ENCODE results near the gene SDHA.
"Not testable (repeated sequence)": the region's sequence is repeated elsewhere in the genome, so short reads cannot be mapped to it uniquely, and the experiment has no call there.

Gene SDHA

DNA sequence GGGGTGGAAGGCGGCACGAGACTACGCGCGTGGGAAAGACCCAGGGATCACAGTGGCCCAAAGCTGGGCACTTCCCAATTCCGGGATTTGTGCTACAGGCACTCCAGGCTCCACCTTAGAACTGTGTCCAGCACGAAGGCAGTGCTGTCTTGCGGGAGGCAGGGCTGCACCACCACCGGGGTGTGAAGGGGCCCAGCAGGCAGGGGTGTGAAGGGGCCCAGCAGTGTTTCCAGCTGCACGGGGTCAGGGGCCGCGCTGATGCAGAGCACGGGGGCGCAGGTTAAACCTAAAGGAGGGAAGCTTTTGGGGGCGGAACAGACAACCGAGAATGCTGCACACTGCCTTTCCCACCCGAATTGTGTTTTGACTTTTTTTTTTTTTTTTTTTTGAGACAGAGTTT is 52.2 kb downstream of the SDHA start:
- Histone ChIP-seq H3K4me2 (ENCODE audit: low read length) (no peak overlapping the region), H3K36me3 (ENCODE audit: control insufficient read depth, insufficient read depth, low read length) (no peaks in the 10 kb centered on the region), H3K4me1 (peaks cover 3% of the 10 kb centered on the region), H3K9ac (no peak overlapping the region), H3K27me3 (ENCODE audit: control insufficient read depth, insufficient read depth, low read length) (no peaks in the 10 kb centered on the region), H3K9me3 (ENCODE audit: control insufficient read depth, low read length) (no peaks in the 10 kb centered on the region), H3K27ac (no peak overlapping the region), H3K4me3 (ENCODE audit: low read depth, low read length) (no peak overlapping the region), H3K79me2 (peaks cover 18% of the 10 kb centered on the region), H2AFZ (no peak overlapping the region)
- TF ChIP-seq CTCF (IDR thresholded peaks at IDR 0.05), result no peak

DNA sequence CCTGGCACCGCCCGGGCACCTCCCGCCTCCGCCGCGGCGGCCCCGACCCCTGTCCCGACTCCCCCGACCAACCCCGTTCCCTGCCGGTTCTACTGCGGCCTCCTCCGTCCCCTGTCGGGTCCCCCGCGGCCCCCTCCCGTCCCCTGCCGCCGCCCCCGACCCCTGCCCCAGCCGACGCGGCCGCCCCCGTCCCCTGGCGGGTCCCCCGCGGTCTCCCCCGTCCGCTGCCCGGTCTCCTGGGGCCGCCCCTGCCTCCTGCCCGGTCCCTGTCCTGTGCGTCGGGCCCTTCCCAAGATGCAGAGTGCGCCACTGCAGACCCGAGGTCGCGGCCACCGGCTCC is 53.7 kb downstream of the SDHA start:
- H3K9me3 ChIP-seq (ENCODE audit: control insufficient read depth, low read length); H3K9ac ChIP-seq; H3K27me3 ChIP-seq (ENCODE audit: control insufficient read depth, insufficient read depth, low read length); H3K36me3 ChIP-seq (ENCODE audit: control insufficient read depth, insufficient read depth, low read length); H3K4me1 ChIP-seq: not testable (repeated sequence)
- Histone ChIP-seq H3K27ac (peak overlapping the region; percentile 75), H3K4me2 (ENCODE audit: low read length) (peak overlapping the region; percentile 49), H2AFZ (peak overlapping the region; percentile 36), H3K4me3 (ENCODE audit: low read depth, low read length) (peak overlapping the region; percentile 77), H3K79me2 (peaks cover 23% of the 10 kb centered on the region)

DNA sequence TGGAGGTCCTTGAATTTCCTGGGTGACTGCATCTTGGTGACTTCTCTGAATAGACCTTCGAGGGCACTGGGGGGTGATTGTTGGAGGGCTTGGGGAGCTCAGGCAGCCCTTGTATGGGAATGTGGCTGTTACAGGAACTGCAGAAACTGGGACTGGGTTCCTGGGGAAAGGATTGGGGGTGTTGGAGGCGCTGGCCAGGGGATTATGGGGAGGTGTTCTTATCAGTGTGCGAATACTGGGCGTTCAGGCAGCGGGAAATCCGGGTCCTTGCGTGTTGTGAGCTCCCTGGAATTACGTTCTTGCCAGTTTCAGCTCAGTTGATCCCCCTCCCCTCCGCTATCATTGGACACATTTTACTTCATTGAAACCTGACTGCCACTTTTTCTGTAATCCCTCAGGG is 55.0 kb downstream of the SDHA start:
- H3K4me3 ChIP-seq (ENCODE audit: low read depth, low read length), result not testable (repeated sequence)

DNA sequence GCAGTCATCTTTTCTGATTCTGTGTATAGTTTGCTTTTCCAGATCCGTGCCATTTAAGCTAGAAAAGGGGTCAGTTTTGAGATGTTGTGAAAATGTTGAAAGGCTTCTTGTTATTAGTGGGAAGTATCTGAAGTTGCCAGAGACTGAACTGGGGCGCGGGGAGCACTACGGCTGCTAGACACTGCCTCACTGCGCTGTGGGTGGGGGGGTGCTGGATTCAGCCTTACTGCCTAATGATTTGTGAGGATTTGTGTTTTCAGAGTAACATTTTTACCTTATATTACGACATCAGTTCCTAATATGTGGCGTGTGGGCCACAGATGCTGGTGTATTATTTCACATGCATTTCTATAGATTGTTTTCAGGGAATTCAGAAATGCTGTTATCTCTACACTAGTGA is 55.4 kb downstream of the SDHA start:
- not testable (repeated sequence) for H3K27ac ChIP-seq; H2AFZ ChIP-seq; H3K27me3 ChIP-seq (ENCODE audit: control insufficient read depth, insufficient read depth, low read length); H3K4me1 ChIP-seq; H3K4me2 ChIP-seq (ENCODE audit: low read length); H3K9ac ChIP-seq; H3K4me3 ChIP-seq (ENCODE audit: low read depth, low read length); H3K9me3 ChIP-seq (ENCODE audit: control insufficient read depth, low read length); H3K36me3 ChIP-seq (ENCODE audit: control insufficient read depth, insufficient read depth, low read length)
- H3K79me2 ChIP-seq, result peaks cover 30% of the 10 kb centered on the region

More for the DNA sequence above, 55.0 kb downstream of the SDHA start:
- not testable (repeated sequence) for H3K27me3 ChIP-seq (ENCODE audit: control insufficient read depth, insufficient read depth, low read length); H3K9ac ChIP-seq; H3K4me1 ChIP-seq; H2AFZ ChIP-seq; H3K36me3 ChIP-seq (ENCODE audit: control insufficient read depth, insufficient read depth, low read length); H3K9me3 ChIP-seq (ENCODE audit: control insufficient read depth, low read length); H3K27ac ChIP-seq; H3K4me2 ChIP-seq (ENCODE audit: low read length)
- peaks cover 27% of the 10 kb centered on the region for H3K79me2 ChIP-seq

DNA sequence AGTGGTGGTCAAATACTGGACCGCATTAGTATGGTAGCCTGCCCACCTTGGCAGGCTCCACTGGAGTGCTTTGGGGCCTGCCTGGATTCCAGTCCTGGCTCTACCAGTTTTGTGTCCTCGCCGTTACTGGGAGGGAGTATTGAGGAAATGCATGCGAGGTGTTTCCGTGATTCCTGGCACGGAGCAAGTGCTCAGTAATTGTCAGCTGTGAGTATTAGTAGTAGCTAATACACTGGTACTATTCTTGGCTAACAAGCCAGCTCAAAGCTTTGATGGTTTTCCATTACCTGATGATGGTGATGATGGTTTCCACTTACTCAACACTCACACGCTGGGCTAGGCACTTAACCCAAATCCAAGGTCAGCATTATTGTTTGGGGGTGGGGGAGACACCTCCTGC is 56.2 kb downstream of the SDHA start:
- H3K4me2 ChIP-seq (ENCODE audit: low read length); H2AFZ ChIP-seq; H3K9ac ChIP-seq; H3K9me3 ChIP-seq (ENCODE audit: control insufficient read depth, low read length); H3K4me3 ChIP-seq (ENCODE audit: low read depth, low read length); H3K27ac ChIP-seq; H3K4me1 ChIP-seq; H3K36me3 ChIP-seq (ENCODE audit: control insufficient read depth, insufficient read depth, low read length); H3K27me3 ChIP-seq (ENCODE audit: control insufficient read depth, insufficient read depth, low read length): not testable (repeated sequence)
- peaks cover 37% of the 10 kb centered on the region for H3K79me2 ChIP-seq

DNA sequence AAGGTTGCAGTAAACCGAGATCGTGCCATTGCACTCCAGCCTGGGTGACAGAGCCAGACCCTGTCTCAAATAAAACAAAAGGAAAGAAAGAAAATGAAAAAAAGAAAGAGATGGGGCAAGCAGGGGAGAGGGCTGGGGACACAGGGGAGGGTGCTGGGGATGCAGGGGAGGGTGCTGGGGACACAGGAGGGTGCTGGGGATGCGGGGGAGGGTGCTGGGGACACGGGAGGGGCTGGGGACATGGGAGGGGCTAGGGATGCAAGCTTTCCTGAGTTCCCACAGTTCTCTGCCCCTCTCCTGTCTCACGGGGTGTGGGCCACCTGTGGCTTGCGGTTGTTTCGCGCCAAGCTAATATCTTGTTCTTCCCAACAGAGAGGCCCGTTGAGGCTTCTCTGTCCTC is 60.5 kb downstream of the SDHA start:
- Histone ChIP-seq H3K36me3 (ENCODE audit: control insufficient read depth, insufficient read depth, low read length) (no peaks in the 10 kb centered on the region), H3K27me3 (ENCODE audit: control insufficient read depth, insufficient read depth, low read length) (no peaks in the 10 kb centered on the region), H3K4me3 (ENCODE audit: low read depth, low read length) (no peak overlapping the region), H3K9me3 (ENCODE audit: control insufficient read depth, low read length) (no peaks in the 10 kb centered on the region), H3K9ac (no peak overlapping the region), H3K27ac (no peak overlapping the region), H3K4me2 (ENCODE audit: low read length) (no peak overlapping the region), H3K4me1 (no peaks in the 10 kb centered on the region), H2AFZ (no peak overlapping the region), H3K79me2 (peaks cover 62% of the 10 kb centered on the region)
- no peak for TF ChIP-seq CTCF (IDR thresholded peaks at IDR 0.05)

DNA sequence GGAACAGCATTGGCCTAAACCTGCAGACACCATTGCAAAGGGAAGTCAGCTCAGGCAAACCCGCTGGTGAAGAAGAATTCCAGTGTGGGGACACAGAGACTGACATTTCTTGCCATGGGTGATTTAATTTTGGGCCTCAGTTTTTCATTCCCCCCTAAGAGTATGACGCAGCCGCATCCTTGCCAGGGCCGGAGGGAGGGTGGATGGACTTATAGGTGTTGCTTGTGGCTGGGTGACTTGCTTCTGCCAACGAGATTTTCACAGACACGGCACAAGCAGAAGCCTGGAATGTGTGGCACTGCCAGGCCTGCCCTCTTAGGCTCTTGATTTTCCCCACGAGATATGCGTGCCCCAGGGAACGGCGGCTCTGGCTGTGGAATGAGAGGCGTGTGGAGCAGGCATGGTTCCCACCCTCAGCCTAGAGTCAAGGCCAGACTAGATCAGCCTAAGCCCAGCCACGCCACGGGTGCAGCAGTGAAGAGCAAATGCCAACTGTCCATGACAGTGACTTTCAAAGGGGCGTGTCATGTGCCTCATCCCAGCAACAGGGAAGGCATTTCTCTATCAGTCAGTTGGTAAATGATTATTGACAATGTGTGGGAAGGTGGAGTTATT is 61.0 kb downstream of the SDHA start:
- H3K27ac ChIP-seq; H3K4me1 ChIP-seq; H2AFZ ChIP-seq; H3K27me3 ChIP-seq (ENCODE audit: control insufficient read depth, insufficient read depth, low read length); H3K9ac ChIP-seq; H3K9me3 ChIP-seq (ENCODE audit: control insufficient read depth, low read length); H3K36me3 ChIP-seq (ENCODE audit: control insufficient read depth, insufficient read depth, low read length); H3K4me2 ChIP-seq (ENCODE audit: low read length); H3K4me3 ChIP-seq (ENCODE audit: low read depth, low read length): not testable (repeated sequence)
- peaks cover 64% of the 10 kb centered on the region for H3K79me2 ChIP-seq
